Transverse colon (tissue), 3 donors: ENCODE results near the gene TMEM250.

ENCODE experiments used
- CTCF ChIP-seq, 5 experiments: fragments of 200-600 bp in 3 of 5; fragments of 450-650 bp in 2 of 5; sonication (generic) in 3 of 5; IDR thresholded peaks; 1 replicate in 2 of 5; 2 replicates in 3 of 5; pipeline ENCODE4 v1.5.1; 2016 to 2017; ENCODE audit warnings: antibody characterized with exemption in 5 of 5, inconsistent platforms in 3 of 5, mild to moderate bottlenecking in 2 of 5, moderate library complexity in 1 of 5
- POLR2A ChIP-seq: fragments of 450-650 bp; IDR thresholded peaks from one replicate; pipeline ENCODE4 v1.6.1; 2016; ENCODE audit warnings: antibody characterized with exemption, mild to moderate bottlenecking, moderate library complexity

- TF ChIP-seq POLR2A = no peak
- TF ChIP-seq CTCF (IDR thresholded peaks at IDR 0.05) = no peak
These were observed 29.6 kb downstream of the TMEM250 start for GRCh38 chr9:136088939-136089696.
